ENCODE measurements around the gene NFU1.
"Not testable (repeated sequence)": the region's sequence is repeated elsewhere in the genome, so short reads cannot be mapped to it uniquely, and the experiment has no call there.

Gene NFU1

DNA sequence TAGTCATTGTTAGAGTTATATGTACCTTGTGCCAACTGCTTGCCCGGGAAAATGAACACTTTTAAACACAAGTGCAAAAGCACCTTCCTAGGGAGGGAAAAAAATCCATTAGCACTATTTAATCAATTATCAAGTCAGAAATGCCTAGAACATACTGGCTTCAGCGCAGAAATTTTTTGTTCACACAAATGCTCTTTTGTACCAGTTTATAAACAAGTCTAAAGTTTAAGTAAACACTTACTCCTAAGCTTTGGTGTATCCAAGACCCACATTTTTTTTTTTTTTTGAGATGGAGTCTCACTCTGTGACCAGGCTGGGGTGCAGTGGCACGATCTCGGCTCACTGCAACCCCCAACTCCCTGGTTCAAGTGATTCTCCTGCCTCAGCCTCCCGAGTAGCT, 80.8 kb downstream of the NFU1 start:
- Histone ChIP-seq H3K79me2 (ENCODE audit: insufficient read depth, low read length) (no peaks in the 10 kb centered on the region), H3K9ac (ENCODE audit: low read length) (no peak overlapping the region), H4K20me1 (ENCODE audit: low read depth, low read length) (no peaks in the 10 kb centered on the region), H3K27ac (ENCODE audit: low read depth, low read length) (no peak overlapping the region), H3K36me3 (ENCODE audit: low read length) (peaks cover 35% of the 10 kb centered on the region; the same call in 1 of the 2 replicates), H3K9me2 (replicated peaks; ENCODE audit: insufficient read depth, low read length) (no peaks in the 10 kb centered on the region), H3K27me3 (ENCODE audit: low read length) (no peaks in the 10 kb centered on the region), H3K9me3 (ENCODE audit: insufficient read depth, low read length) (no peaks in the 10 kb centered on the region), H3K4me3 (ENCODE audit: insufficient read depth, low read length, poor library complexity, severe bottlenecking) (no peak overlapping the region), H2AFZ (ENCODE audit: low read depth, low read length, severe bottlenecking) (no peak overlapping the region), H3K4me2 (ENCODE audit: low read depth, low read length, poor library complexity, severe bottlenecking) (no peak overlapping the region), H3F3A (ENCODE audit: insufficient read depth) (0 out of 2 replicates have a peak, but pooled peaks cover 5% of the 10 kb centered on the region)
- no peak for TF ChIP-seq EZH2phosphoT487 (conservative IDR thresholded peaks at IDR 0.05; ENCODE audit: low read length)
- TF ChIP-seq, protein P1, sequence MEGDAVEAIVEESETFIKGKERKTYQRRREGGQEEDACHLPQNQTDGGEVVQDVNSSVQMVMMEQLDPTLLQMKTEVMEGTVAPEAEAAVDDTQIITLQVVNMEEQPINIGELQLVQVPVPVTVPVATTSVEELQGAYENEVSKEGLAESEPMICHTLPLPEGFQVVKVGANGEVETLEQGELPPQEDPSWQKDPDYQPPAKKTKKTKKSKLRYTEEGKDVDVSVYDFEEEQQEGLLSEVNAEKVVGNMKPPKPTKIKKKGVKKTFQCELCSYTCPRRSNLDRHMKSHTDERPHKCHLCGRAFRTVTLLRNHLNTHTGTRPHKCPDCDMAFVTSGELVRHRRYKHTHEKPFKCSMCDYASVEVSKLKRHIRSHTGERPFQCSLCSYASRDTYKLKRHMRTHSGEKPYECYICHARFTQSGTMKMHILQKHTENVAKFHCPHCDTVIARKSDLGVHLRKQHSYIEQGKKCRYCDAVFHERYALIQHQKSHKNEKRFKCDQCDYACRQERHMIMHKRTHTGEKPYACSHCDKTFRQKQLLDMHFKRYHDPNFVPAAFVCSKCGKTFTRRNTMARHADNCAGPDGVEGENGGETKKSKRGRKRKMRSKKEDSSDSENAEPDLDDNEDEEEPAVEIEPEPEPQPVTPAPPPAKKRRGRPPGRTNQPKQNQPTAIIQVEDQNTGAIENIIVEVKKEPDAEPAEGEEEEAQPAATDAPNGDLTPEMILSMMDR (IDR thresholded peaks at IDR 0.05; ENCODE audit: insufficient read depth, low read length, poor library complexity, severe bottlenecking), result no peak

- not testable (repeated sequence) for H3F3A ChIP-seq (ENCODE audit: insufficient read depth); H4K20me1 ChIP-seq (ENCODE audit: low read depth, low read length); H2AFZ ChIP-seq (ENCODE audit: low read depth, low read length, severe bottlenecking); H3K79me2 ChIP-seq (ENCODE audit: insufficient read depth, low read length); H3K27ac ChIP-seq (ENCODE audit: low read depth, low read length); H3K9me3 ChIP-seq (ENCODE audit: insufficient read depth, low read length); H3K9ac ChIP-seq (ENCODE audit: low read length); H3K4me2 ChIP-seq (ENCODE audit: low read depth, low read length, poor library complexity, severe bottlenecking); H3K4me3 ChIP-seq (ENCODE audit: insufficient read depth, low read length, poor library complexity, severe bottlenecking); H3K27me3 ChIP-seq (ENCODE audit: low read length); H3K9me2 ChIP-seq (replicated peaks; ENCODE audit: insufficient read depth, low read length)
- peaks cover 39% of the 10 kb centered on the region; the same call in 1 of the 2 replicates for H3K36me3 ChIP-seq (ENCODE audit: low read length)
Observed at GRCh38 chr2:69354976-69355375, 82.3 kb downstream of the NFU1 start.

DNA sequence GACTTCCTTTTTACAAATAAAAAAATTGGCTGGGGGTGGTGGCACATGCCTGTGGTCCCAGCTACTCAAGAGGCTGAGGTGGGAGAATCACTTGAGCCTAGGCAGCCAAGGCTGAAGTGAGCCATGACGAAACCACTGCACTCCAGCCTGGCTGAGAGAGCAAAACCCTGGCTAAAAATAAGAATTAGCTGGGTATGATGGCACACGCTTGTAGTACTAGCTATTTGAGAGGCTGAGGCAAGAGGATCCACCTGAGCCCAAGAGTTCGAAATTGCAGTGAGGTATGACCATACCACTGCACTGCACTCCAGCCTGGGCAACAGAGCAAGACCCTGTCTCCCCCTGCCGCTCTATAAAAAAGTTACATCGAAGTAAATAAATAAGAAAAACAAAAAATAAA, 83.9 kb downstream of the NFU1 start:
- Histone ChIP-seq H3K4me3 (ENCODE audit: insufficient read depth, low read length, poor library complexity, severe bottlenecking) (no peak overlapping the region), H2AFZ (ENCODE audit: low read depth, low read length, severe bottlenecking) (no peak overlapping the region), H3K27ac (ENCODE audit: low read depth, low read length) (no peak overlapping the region), H3K4me2 (ENCODE audit: low read depth, low read length, poor library complexity, severe bottlenecking) (no peak overlapping the region), H3K9ac (ENCODE audit: low read length) (no peak overlapping the region), H3K79me2 (ENCODE audit: insufficient read depth, low read length) (no peaks in the 10 kb centered on the region), H3K27me3 (ENCODE audit: low read length) (no peaks in the 10 kb centered on the region), H3K9me2 (replicated peaks; ENCODE audit: insufficient read depth, low read length) (no peaks in the 10 kb centered on the region), H3F3A (ENCODE audit: insufficient read depth) (0 out of 2 replicates have a peak, but pooled peaks cover 5% of the 10 kb centered on the region), H3K9me3 (ENCODE audit: insufficient read depth, low read length) (no peaks in the 10 kb centered on the region), H4K20me1 (ENCODE audit: low read depth, low read length) (peaks cover 3% of the 10 kb centered on the region; the same call in 1 of the 2 replicates), H3K36me3 (ENCODE audit: low read length) (peaks cover 42% of the 10 kb centered on the region; the same call in 1 of the 2 replicates)
- TF ChIP-seq, protein P1 (IDR thresholded peaks at IDR 0.05; ENCODE audit: insufficient read depth, low read length, poor library complexity, severe bottlenecking), result no peak
- TF ChIP-seq EZH2phosphoT487 (conservative IDR thresholded peaks at IDR 0.05; ENCODE audit: low read length), result no peak

DNA sequence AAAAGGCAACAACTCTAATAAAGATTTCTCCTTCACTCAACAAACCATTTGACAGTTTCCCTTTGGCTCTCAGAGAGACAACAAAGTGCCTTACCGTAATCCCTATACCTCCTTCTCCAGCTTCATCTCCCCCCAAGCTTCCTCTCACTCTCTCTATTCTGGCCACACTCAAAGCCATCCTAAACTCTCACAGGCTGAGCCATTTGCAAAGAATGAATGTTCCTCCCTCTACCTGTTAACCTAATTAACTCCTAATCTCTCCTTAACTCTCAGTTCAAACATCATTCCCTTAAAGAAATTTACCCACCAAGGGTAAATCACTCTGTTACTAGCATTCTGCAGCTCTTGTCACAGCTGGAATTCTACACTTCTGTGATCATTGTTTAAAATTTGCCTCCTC, 88.5 kb downstream of the NFU1 start:
- Histone ChIP-seq H3K4me2 (ENCODE audit: low read depth, low read length, poor library complexity, severe bottlenecking) (no peak overlapping the region), H3K9ac (ENCODE audit: low read length) (no peak overlapping the region), H3K9me3 (ENCODE audit: insufficient read depth, low read length) (no peaks in the 10 kb centered on the region), H3K9me2 (replicated peaks; ENCODE audit: insufficient read depth, low read length) (no peaks in the 10 kb centered on the region), H3F3A (ENCODE audit: insufficient read depth) (no peaks in the 10 kb centered on the region), H2AFZ (ENCODE audit: low read depth, low read length, severe bottlenecking) (no peak overlapping the region), H3K36me3 (ENCODE audit: low read length) (peaks cover 41% of the 10 kb centered on the region; the same call in 1 of the 2 replicates), H3K4me3 (ENCODE audit: insufficient read depth, low read length, poor library complexity, severe bottlenecking) (no peak overlapping the region), H3K27me3 (ENCODE audit: low read length) (no peaks in the 10 kb centered on the region), H4K20me1 (ENCODE audit: low read depth, low read length) (peaks cover 3% of the 10 kb centered on the region; the same call in 1 of the 2 replicates), H3K79me2 (ENCODE audit: insufficient read depth, low read length) (no peaks in the 10 kb centered on the region), H3K27ac (ENCODE audit: low read depth, low read length) (no peak overlapping the region)
- no peak for TF ChIP-seq EZH2phosphoT487 (conservative IDR thresholded peaks at IDR 0.05; ENCODE audit: low read length)
- TF ChIP-seq, protein P1 (IDR thresholded peaks at IDR 0.05; ENCODE audit: insufficient read depth, low read length, poor library complexity, severe bottlenecking), result no peak

Data from SU-DHL-6 (cell line).